GM19023 (cell line): ENCODE results near the gene MTHFD1L.

Experiments used
- ATAC-seq: cut with Tn5 transposase; IDR thresholded peaks from one replicate; pipeline ENCODE4 v1.9.1; 2021; ENCODE audit warnings: mild to moderate bottlenecking, moderate library complexity; ENCODE audit not compliant: unreplicated experiment

Gene MTHFD1L

DNA sequence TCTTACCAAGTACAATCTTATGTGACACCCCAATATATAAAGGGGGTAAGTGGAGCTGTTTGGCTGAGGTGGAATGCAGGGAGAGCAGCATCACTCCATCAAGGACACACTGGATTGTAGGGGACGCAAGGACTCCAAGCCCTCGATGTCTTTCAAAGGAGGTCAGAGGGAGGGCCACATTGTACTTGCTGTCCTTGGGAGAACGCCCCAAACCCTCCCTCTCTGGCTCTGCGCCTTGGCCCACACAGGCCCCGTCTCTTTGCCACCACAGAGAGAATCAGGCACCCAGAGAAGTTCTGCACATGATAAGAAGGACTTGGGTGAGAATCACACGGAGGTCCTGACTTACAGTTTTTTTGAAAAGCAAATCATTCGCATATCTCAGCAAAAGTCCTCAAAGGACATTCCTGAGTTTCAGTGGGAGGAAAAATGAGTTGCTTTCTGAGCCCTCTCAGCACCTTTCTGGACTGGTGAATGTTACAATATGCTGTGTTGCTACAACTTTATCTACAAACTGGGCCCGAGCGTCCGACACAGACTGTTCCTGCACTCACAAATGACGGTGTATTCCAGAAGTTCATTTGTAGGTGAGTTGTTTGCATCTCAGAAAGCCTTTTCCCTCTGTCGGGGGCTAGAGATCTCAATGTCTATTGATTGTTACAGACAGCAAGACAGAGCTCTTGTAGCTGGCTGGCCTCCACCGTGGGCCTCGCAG, 281.8 kb downstream of the MTHFD1L start:
- no peak for ATAC-seq

DNA sequence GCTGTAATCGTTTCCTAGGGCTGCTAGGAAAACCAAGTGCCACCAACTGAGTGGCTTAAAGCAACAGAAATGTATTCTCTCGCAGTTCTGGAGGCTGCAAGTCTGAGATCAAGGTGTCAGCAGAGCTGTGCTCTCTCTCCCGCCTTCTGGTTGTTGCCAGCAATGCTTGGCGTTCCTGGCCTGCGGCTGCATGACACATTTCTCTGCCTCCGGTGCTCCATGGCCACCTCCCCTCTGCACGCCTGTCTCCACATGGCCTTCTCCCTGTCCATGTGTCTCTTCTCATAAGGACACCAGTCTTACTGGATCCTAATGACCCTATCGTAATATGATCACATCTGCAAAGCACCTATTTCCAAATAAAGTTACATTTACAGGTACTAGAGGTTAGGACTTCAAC, 282.6 kb downstream of the MTHFD1L start:
- no peak for ATAC-seq

DNA sequence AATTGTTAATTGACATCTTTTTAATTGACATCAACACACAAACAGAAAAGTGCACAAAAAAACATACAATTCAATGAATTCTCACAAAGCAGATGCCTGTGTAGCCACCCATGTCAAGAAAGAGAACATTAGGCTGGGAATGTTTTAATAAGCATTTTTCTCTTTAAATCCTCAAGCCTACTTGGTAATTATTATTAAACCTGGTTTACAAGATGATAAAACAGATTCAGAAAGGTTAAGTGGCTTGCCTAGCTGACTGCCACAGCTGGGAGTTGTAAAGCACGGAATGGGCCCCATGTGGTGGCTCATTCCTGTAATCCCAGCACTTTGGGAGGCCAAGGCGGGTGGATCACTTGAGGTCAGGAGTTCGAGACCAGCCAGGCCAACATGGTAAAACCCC, 284.3 kb downstream of the MTHFD1L start:
- ATAC-seq, result no peak
